Measurements from ENCODE around the gene MYNN. TPM values are rescaled to one million over a fixed set of nuclear protein-coding genes. Genes with fewer than 3 reads are reported as not detected.

Gene MYNN
- total RNA-seq, 2 experiments from 2014 or later: 18.7 to 20.6 TPM

GRCh38 chr3:169792359-169792758 is 19.2 kb downstream of the MYNN start:
- H3K27me3 Mint-ChIP-seq: no peaks in the 10 kb centered on the region
- POLR2A ChIA-PET: no interaction called here
- H3K27me3 ChIP-seq (ENCODE audit: control insufficient read depth in 1 of 2, insufficient read depth in 2 of 2, low read length in 2 of 2): no peaks in the 10 kb centered on the region
- H3K4me1 ChIP-seq (ENCODE audit: insufficient read depth, low read length): no peaks in the 10 kb centered on the region
- H3K9me3 Mint-ChIP-seq: no peaks in the 10 kb centered on the region
- H3K36me3 Mint-ChIP-seq (ENCODE audit: low read depth): peaks cover 38% of the 10 kb centered on the region
- H3K4me1 Mint-ChIP-seq (ENCODE audit: low read depth): no peaks in the 10 kb centered on the region
- no peak for TF ChIP-seq CTCF (IDR thresholded peaks at IDR 0.05)
- H3K9me3 ChIP-seq (ENCODE audit: control insufficient read depth in 1 of 2, insufficient read depth in 1 of 2, low read length in 2 of 2): no peaks in the 10 kb centered on the region
- no peak overlapping the region for H3K27ac Mint-ChIP-seq
- CTCF ChIA-PET: no interaction called here
- ATAC-seq (ENCODE audit: poor library complexity) (no peak), DNase-seq (no peak)
- intact Hi-C loops (cut with DNase I, micrococcal nuclease): no loop called here
- H3K4me3 Mint-ChIP-seq: no peak overlapping the region
- no peak overlapping the region for H3K4me3 ChIP-seq (ENCODE audit: low read length)
- peaks cover 18% of the 10 kb centered on the region for H3K36me3 ChIP-seq (ENCODE audit: insufficient read depth, low read length)
- no peak overlapping the region for H3K27ac ChIP-seq (ENCODE audit: low read depth in 1 of 2, low read length in 2 of 2)

- Mint-ChIP-seq H3K9me3 (no peaks in the 10 kb centered on the region), H3K4me1 (ENCODE audit: low read depth) (no peaks in the 10 kb centered on the region), H3K27ac (no peak overlapping the region), H3K36me3 (ENCODE audit: low read depth) (no peaks in the 10 kb centered on the region), H3K27me3 (no peaks in the 10 kb centered on the region), H3K4me3 (no peak overlapping the region)
- Histone ChIP-seq H3K4me3 (ENCODE audit: low read length) (no peak overlapping the region), H3K36me3 (ENCODE audit: insufficient read depth, low read length) (no peaks in the 10 kb centered on the region), H3K4me1 (ENCODE audit: insufficient read depth, low read length) (no peaks in the 10 kb centered on the region), H3K27me3 (ENCODE audit: control insufficient read depth in 1 of 2, insufficient read depth in 2 of 2, low read length in 2 of 2) (no peaks in the 10 kb centered on the region), H3K9me3 (ENCODE audit: control insufficient read depth in 1 of 2, insufficient read depth in 1 of 2, low read length in 2 of 2) (no peaks in the 10 kb centered on the region), H3K27ac (ENCODE audit: low read depth in 1 of 2, low read length in 2 of 2) (no peak overlapping the region)
- ChIA-PET POLR2A (interaction anchor here (0.9 kb wide), 1 partner anchor 12 kb away, joined by 4 read pairs; no protein-coding TSS in a partner anchor), CTCF (no interaction called here)
- intact Hi-C loops (cut with DNase I, micrococcal nuclease): no loop called here
- DNase-seq (no peak), ATAC-seq (ENCODE audit: poor library complexity) (no peak)
- no peak for TF ChIP-seq CTCF (IDR thresholded peaks at IDR 0.05)
These were observed 31.5 kb downstream of the MYNN start for GRCh38 chr3:169804681-169805080.

GRCh38 chr3:169809230-169809795 is 36.1 kb downstream of the MYNN start:
- Histone ChIP-seq H3K4me1 (ENCODE audit: insufficient read depth, low read length) (peaks cover 26% of the 10 kb centered on the region), H3K27me3 (ENCODE audit: control insufficient read depth in 1 of 2, insufficient read depth in 2 of 2, low read length in 2 of 2) (no peaks in the 10 kb centered on the region), H3K9me3 (ENCODE audit: control insufficient read depth in 1 of 2, insufficient read depth in 1 of 2, low read length in 2 of 2) (no peaks in the 10 kb centered on the region), H3K4me3 (ENCODE audit: low read length) (no peak overlapping the region), H3K27ac (ENCODE audit: low read depth in 1 of 2, low read length in 2 of 2) (no peak overlapping the region), H3K36me3 (ENCODE audit: insufficient read depth, low read length) (no peaks in the 10 kb centered on the region)
- TF ChIP-seq CTCF (IDR thresholded peaks at IDR 0.05): no peak
- H3K27ac Mint-ChIP-seq: no peak overlapping the region
- ChIA-PET POLR2A (no interaction called here), CTCF (no interaction called here)
- ATAC-seq (ENCODE audit: poor library complexity) (no peak), DNase-seq (no peak)
- H3K36me3 Mint-ChIP-seq (ENCODE audit: low read depth): peaks cover 7% of the 10 kb centered on the region
- no peak overlapping the region for H3K4me3 Mint-ChIP-seq
- intact Hi-C loops (cut with DNase I, micrococcal nuclease): loop anchor here in 1 of 2 experiments (2.0 kb wide), 1 partner anchor 33 kb away; no protein-coding TSS in a partner anchor
- H3K27me3 Mint-ChIP-seq: no peaks in the 10 kb centered on the region
- peaks cover 24% of the 10 kb centered on the region for H3K4me1 Mint-ChIP-seq (ENCODE audit: low read depth)
- H3K9me3 Mint-ChIP-seq: no peaks in the 10 kb centered on the region
